Right renal pelvis (tissue), 4 donors: Measurements from ENCODE around the gene PRKAR2B. TPM values are rescaled to one million over a fixed set of nuclear protein-coding genes. Genes with fewer than 3 reads are reported as not detected.
"Not testable (repeated sequence)": the region's sequence is repeated elsewhere in the genome, so short reads cannot be mapped to it uniquely, and the experiment has no call there.

ENCODE experiments used
- DNase-seq, 4 donors: peaks; one replicate each; pipeline ENCODE4 v3.0.0-alpha.2; 2013; ENCODE audit warnings: low read depth in 4 of 4, low spot score in 3 of 4, missing footprints in 1 of 4
- polyA plus RNA-seq, 4 donors: library from polyadenylated mRNA; unstranded; fragments of 120-200 nt; gene quantifications; one replicate each; pipeline ENCODE4 v1.2.1, GENCODE V29; 2013; ENCODE audit not compliant: insufficient read length in 4 of 4

The PRKAR2B gene
- polyA plus RNA-seq, 4 donors = 38.6 to 54.8 (median 46.6) TPM

DNA sequence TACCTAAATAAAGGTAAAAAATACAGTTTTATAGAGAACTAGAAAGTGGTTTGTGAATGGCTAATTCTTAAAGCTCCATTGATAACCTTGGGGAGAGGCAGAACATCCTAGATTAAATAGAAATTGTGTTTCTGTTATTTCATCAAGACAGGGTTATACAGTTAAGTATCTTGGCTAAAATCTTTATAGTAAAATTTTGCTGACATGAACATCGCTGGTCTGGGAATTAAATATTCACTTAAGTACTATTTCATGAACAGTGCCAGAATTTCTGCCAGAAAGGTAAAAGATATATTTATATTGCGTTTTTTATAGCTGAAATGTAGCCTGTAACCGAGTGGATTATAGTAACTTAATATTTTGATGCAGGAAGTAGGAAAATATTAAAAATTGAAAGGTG, 70.6 kb downstream of the PRKAR2B start:
- no peak for DNase-seq

DNA sequence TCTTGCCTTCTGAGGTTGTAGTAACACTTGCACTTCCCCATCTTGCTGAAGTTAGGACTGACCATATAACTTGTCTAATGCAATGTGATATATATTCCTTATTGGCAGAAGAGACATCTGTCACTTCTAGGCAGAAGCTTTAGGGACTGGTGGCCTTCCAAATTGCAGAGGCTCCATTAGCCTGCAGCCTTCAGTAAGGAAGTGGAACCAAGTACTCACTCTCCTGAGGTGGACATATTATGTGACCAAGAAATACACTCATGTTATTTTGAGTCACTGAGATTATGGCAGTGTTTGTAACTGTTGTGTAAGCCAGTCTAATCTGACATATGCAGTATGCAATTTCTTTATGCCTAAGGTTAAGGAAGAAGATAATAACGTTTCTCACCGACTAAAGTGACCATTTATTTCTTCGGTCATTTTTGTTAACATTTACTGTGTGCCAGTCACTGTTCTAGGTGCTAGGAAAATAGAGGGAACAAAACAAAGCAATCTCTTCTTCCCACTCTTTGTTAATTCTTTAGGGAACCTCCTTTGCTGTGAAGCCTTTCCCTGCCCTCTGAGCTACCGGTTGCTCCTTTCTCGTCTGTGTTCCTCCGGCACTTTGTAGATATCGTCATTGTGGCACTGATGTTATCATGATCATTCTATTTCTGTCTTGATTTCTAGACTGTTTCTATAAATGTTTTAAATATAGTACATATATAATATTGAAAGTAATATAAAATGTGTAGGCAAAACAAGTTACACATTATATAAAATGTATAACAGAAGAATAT, 71.4 kb downstream of the PRKAR2B start:
- DNase-seq = no peak

GRCh38 chr7:107118109-107118900, 73.8 kb downstream of the PRKAR2B start:
- no peak for DNase-seq

GRCh38 chr7:107119376-107120105, 75.0 kb downstream of the PRKAR2B start:
- DNase-seq = no peak

DNA sequence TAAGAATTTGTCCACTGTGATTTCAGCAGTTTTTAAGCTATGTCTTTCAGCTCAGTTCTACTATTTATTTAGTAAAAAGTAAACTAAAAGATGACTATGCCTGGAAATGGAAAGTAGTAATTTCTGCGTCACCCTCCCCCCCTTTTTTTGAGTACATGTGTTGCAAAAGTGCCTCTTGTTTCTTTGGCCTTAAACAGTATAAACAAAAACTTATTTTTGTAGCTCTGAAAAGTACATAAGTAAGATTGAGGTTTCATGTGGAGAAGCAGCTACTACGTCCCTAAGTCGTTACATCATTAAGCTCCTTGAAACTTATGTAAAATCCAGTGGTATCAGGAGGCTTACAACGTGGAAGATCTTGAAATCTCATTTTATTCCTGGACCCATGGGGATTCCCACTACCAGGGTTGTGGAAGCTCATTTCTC, 78.0 kb downstream of the PRKAR2B start:
- DNase-seq = no peak

DNA sequence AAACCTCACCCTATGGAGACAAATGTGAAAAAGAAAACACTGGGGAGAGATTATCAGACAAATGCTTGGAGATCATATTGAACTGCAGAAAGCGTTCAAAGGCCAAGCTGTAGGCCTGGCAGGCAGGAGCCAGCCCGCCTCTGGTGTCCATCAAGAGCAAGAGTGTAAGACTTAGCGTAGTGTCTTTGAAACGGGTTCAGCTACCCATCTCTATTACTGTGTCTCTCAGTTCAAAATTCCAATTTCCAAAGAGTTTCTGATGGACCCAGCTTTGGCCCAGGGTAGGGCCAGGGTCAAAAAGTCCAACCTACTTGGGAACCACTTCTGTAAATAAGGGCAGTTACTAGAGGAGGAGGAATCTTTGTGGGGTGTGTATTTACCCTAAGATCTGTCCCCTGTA, 78.9 kb downstream of the PRKAR2B start:
- DNase-seq = no peak

DNA sequence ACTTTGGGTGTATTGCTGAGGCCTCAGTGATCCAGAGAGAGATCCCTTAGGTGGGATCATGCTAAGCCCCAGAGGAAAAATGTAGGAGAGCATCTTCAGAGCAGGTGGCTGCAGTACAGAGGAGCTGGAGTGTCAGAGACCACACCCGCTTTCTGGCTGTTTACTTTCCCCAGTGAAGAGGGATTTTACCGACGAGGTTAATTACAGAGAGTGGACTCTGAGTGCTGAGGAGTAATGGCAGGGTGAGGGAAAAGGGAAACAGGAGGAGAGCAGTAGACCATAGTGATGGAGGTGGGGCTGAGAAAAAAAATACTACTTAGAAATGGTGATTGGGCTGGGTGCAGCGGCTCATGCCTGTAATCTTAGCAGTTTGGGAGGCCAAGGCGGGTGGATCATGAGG, 81.0 kb downstream of the PRKAR2B start:
- DNase-seq = no peak

DNA sequence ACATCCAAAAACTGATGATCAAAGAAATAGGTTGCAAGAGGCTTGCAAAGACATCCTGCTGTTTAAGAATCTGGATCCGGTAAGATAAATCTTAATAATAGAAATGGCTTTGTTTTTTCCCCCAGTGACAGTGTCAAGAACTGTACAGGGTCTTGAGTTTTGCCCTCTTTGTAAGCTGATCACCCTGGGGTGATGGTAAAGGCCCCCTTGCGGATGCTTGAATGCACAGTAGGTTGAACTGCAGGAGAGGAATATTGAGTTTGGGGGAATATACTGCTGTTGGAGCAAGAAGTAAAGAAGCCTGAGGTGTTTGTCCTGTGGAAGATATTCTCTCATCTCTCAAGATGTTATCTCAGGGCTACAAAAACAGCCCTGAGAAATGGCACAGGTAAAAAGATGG, 83.7 kb downstream of the PRKAR2B start:
- no peak for DNase-seq

- no peak for DNase-seq
These were observed 84.2 kb downstream of the PRKAR2B start for GRCh38 chr7:107128748-107129147.

DNA sequence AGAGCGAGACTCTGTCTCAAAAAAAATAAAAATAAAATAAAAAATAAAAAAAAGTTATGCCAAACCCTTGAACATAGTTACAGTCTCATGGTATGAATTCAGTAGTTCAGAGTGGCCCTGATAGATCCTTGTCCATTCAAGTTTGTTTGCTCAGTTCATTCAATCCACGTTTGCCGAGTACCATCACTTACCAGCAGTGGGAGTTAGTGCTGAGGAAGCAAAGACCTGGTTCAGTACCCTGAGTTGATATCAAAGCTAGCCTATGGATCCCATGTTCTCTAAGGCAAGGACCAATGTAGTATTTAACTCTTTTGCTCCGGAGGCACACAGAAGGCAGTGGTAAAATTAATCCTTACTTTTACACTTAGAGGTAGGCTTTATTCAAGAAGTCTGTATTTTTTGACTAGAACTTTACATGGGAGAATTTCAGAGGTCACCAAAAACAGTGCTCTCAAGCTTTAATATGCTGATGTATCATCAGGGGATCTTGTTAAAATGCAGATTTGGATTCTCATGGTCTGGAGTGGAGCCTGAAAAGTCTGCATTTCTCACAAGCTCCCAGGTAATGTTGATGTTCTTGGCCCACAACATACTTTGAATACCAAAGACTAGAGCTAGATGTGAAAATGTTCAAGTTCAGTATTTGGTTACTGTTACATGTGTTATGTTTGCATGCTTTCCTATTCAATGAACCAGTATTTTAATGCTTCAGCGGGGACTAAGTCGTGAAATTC, 86.1 kb downstream of the PRKAR2B start:
- DNase-seq = no peak

DNA sequence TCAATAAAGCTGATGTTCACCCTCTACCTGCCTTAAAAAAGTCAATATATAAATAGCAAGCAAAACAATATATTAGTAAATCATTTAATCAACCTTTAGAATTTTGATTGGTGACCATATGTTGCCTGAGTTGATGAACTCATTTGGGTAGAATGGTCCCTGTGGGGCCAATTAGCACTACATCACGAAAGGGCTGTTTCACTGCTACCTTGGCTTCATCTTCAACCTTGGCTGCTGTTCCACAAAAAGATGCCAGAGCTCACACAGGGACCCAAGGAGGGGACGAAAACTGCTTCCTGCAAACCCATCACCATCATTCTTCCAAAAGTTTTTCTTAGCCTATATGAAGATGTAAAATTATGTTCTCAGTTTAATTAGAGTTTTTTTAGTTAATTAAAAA, 88.9 kb downstream of the PRKAR2B start:
- DNase-seq = no peak

- no peak for DNase-seq
These were observed 94.4 kb downstream of the PRKAR2B start for GRCh38 chr7:107138696-107139420.

DNA sequence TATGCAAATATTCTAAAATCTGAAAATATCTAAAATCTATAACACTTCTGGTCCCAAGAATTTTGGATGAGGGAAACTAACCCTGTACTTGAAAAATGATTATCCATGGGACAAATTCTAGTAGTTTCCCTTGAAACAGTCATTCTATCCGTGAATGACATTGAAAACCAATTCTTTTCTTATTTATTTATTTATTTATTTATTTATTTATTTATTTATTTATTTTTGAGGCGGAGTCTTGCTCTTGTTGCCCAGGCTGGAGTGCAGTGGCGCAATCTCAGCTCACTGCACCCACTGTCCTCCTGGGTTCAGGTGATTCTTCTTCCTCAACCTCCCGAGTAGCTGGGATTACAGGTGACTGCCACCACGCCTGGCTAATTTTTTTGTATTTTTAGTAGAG, 99.4 kb downstream of the PRKAR2B start:
- DNase-seq = not testable (repeated sequence)

DNA sequence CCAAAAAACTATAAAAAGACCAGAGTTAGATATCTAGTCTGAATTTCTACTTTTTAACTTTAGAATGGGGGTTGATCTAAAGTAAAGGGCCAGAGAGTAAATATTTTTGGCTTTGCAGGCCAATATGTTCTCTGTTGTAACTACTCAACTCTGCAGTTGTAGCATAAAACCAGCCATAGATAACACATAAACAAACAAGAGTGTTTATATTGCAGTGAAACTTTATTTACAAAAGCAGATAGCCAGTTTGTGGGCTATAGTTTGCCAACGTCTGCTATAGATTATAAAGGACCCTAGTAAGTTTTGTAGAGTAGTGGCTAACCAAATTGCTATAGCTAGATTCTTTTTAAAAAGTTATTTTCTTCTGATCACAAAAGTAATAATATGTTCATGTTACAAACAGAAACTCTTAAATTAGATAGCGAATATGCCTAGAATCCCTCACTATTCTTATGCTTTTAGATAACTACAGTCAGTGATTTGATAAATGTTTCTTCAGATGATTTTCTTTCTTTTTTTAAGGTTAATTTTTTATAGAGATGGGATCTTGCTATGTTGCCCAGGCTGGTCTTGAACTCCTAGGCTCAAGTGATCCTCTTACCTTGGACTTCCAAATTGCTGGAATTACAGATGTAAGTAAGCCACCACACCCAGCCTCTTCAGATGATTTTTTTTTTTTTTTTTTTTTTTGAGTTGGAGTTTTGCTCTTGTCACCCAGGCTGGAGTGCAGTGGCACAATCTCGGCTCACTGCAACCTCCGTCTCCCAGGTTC, 100.7 kb downstream of the PRKAR2B start:
- DNase-seq = no peak

GRCh38 chr7:107147464-107148393, 103.2 kb downstream of the PRKAR2B start:
- no peak for DNase-seq

- DNase-seq = no peak
These were observed 104.2 kb downstream of the PRKAR2B start for GRCh38 chr7:107148721-107149120.

GRCh38 chr7:107149863-107150262, 105.4 kb downstream of the PRKAR2B start:
- DNase-seq = no peak
